GM12878 (cell line): Measurements from ENCODE around the gene ESPNL. TPM values are rescaled to one million over a fixed set of nuclear protein-coding genes. Genes with fewer than 3 reads are reported as not detected.

Source experiments
- ATAC-seq: fragments of 200-7000 bp; cut with Tn5 transposase; 3 replicates; pipeline ENCODE4 v1.9.1; 2020; ENCODE audit warnings: mild to moderate bottlenecking, moderate library complexity
- BruUV-seq: library from RNA; stranded (reverse); fragments of 400-500 nt; replicated peaks from 2 replicates; lab custom pipeline; 2021; lab: Mats Ljungman, UMichigan
- CTCF ChIA-PET: fragments of 300-600 bp; sonication (Branson Sonifier 250); formaldehyde crosslinking; extraction: SDS; loops from one replicate; lab custom pipeline; 2021; ENCODE audit warnings: inconsistent platforms; lab: Yijun Ruan, JAX
- POLR2A ChIA-PET: fragments of 350-600 bp; formaldehyde crosslinking; extraction: SDS; loops from one replicate; lab custom pipeline; 2021; ENCODE audit warnings: inconsistent platforms; lab: Charles Lee
- RAD21 ChIA-PET: fragments of 300-600 bp; sonication (Branson Sonifier 250); formaldehyde crosslinking; loops from one replicate; lab custom pipeline; 2023; ENCODE audit warnings: antibody characterized with exemption; ENCODE audit not compliant: unreplicated experiment; lab: Charles Lee
- SMC1A ChIA-PET: fragments of 300-600 bp; sonication (Branson Sonifier 250); formaldehyde crosslinking; loops from one replicate; lab custom pipeline; 2023; ENCODE audit not compliant: unreplicated experiment, uncharacterized antibody; lab: Charles Lee
- DNase-seq: peaks from one replicate; pipeline ENCODE4 v3.0.0-alpha.2; 2011; ENCODE audit warnings: low read depth, low spot score
- FAIRE-seq: peaks from 3 replicates; lab custom pipeline; 2011; peaks lifted over from hg19 to GRCh38; lab: Jason Lieb, UNC
- H2AFZ ChIP-seq: 2 replicates; pipeline ENCODE4 v1.6.0; 2011; ENCODE audit warnings: low read depth, low read length, control low read depth; ENCODE audit not compliant: control insufficient read depth
- H3K27ac ChIP-seq: 2 replicates; pipeline ENCODE4 v1.5.1; 2011; ENCODE audit warnings: control low read depth; ENCODE audit not compliant: control insufficient read depth, insufficient read depth
- H3K27me3 ChIP-seq, 2 experiments: replicated peaks in 1 of 2; 2 replicates each; pipeline versions ENCODE4 v1.6.0 to v1.6.1; 2011; ENCODE audit warnings: low read length in 1 of 2; ENCODE audit not compliant: control insufficient read depth in 2 of 2, insufficient read depth in 2 of 2
- H3K36me3 ChIP-seq, 2 experiments: 2 replicates each; pipeline ENCODE4 v1.5.1; 2011; ENCODE audit warnings: low read length in 1 of 2; ENCODE audit not compliant: control insufficient read depth in 2 of 2, insufficient read depth in 2 of 2
- H3K4me1 ChIP-seq: 2 replicates; pipeline ENCODE4 v1.6.1; 2011; ENCODE audit warnings: mild to moderate bottlenecking, low read length, moderate library complexity, mixed read lengths; ENCODE audit not compliant: control insufficient read depth, insufficient read depth
- H3K4me2 ChIP-seq: 2 replicates; pipeline ENCODE4 v1.6.0; 2011; ENCODE audit warnings: control low read depth; ENCODE audit not compliant: control insufficient read depth, insufficient read depth
- H3K4me3 ChIP-seq: fragments of 200-600 bp; sonication (generic); 2 replicates; pipeline ENCODE4 v1.5.1; 2016
- H3K79me2 ChIP-seq: 2 replicates; pipeline ENCODE4 v1.6.0; 2011; ENCODE audit warnings: low read length; ENCODE audit not compliant: control insufficient read depth, insufficient read depth
- H3K9ac ChIP-seq: 2 replicates; pipeline ENCODE4 v1.8.0; 2011; ENCODE audit warnings: low read length, control low read depth, mixed read lengths; ENCODE audit not compliant: control insufficient read depth, insufficient read depth
- H3K9me3 ChIP-seq: replicated peaks from 3 replicates; pipeline ENCODE4 v1.5.1; 2011; ENCODE audit warnings: mild to moderate bottlenecking, low read length; ENCODE audit not compliant: control insufficient read depth, insufficient read depth
- H4K20me1 ChIP-seq: 2 replicates; pipeline ENCODE4 v1.6.0; 2011; ENCODE audit not compliant: control insufficient read depth, insufficient read depth
- BACH1 ChIP-seq: fragments of 450-650 bp; IDR thresholded peaks from 2 replicates; pipeline ENCODE4 v1.6.1; 2017; ENCODE audit warnings: mild to moderate bottlenecking, borderline replicate concordance
- EZH2 ChIP-seq: IDR thresholded peaks from 2 replicates; pipeline ENCODE4 v1.6.1; 2012; ENCODE audit warnings: low read depth, mild to moderate bottlenecking, control low read depth, inconsistent platforms, low read length, borderline replicate concordance; ENCODE audit not compliant: control insufficient read depth
- FOXK2 ChIP-seq: fragments of 450-650 bp; IDR thresholded peaks from 2 replicates; pipeline ENCODE4 v1.6.1; 2017; ENCODE audit warnings: mild to moderate bottlenecking, moderate library complexity
- MXI1 ChIP-seq: fragments of 150-350 bp; IDR thresholded peaks from 2 replicates; pipeline ENCODE4 v1.6.1; 2011; ENCODE audit warnings: low read depth, mild to moderate bottlenecking, inconsistent platforms, low read length, improper control_type of control experiment
- MYB ChIP-seq: fragments of 150-350 bp; IDR thresholded peaks from 2 replicates; pipeline ENCODE4 v1.6.1; 2014; ENCODE audit warnings: mild to moderate bottlenecking, low read depth, low read length, borderline replicate concordance
- MYC ChIP-seq: IDR thresholded peaks from 2 replicates; pipeline ENCODE4 v1.6.1; 2011; ENCODE audit warnings: mild to moderate bottlenecking, low read length, moderate library complexity, inconsistent platforms; ENCODE audit not compliant: insufficient read depth, insufficient replicate concordance, insufficient read length, severe bottlenecking
- PAX5 ChIP-seq: IDR thresholded peaks from 2 replicates; pipeline ENCODE4 v1.6.1; 2011; ENCODE audit warnings: low read depth, low read length, borderline replicate concordance
- POLR2A ChIP-seq: IDR thresholded peaks from 2 replicates; pipeline ENCODE4 v1.6.1; 2011; ENCODE audit warnings: low read depth, mild to moderate bottlenecking, low read length
- SUZ12 ChIP-seq: fragments of 200-600 bp; sonication (generic); IDR thresholded peaks from one replicate; pipeline ENCODE4 v1.6.1; 2018; ENCODE audit warnings: antibody characterized with exemption, mild to moderate bottlenecking; ENCODE audit not compliant: unreplicated experiment
- TAF1 ChIP-seq: IDR thresholded peaks from 2 replicates; pipeline ENCODE4 v1.6.1; 2011; ENCODE audit warnings: mild to moderate bottlenecking, low read depth, low read length, borderline replicate concordance
- YY1 ChIP-seq: IDR thresholded peaks from 2 replicates; pipeline ENCODE4 v1.6.1; 2011; ENCODE audit warnings: low read depth, mild to moderate bottlenecking, low read length
- WGBS: methylation state at CpG from one replicate; pipeline ENCODE4 v1.1.6; 2016; ENCODE audit warnings: low lambda C conversion rate; ENCODE audit not compliant: insufficient replicate concordance, insufficient coverage; ENCODE audit errors: missing lambda C conversion rate; 5-methylcytosine and 5-hydroxymethylcytosine counted together
- in situ Hi-C: fragments of 300-500 bp; cut with MboI; formaldehyde crosslinking; loops from 9 replicates; pipeline ENCODE4 v1.14.3; 2018; ENCODE audit warnings: mixed read lengths
- intact Hi-C: fragments of 100-400 bp; cut with micrococcal nuclease; formaldehyde crosslinking; loops from one replicate; pipeline ENCODE4 v1.14.2; 2022; ENCODE audit not compliant: unreplicated experiment
- polyA plus RNA-seq, 11 experiments: library from polyadenylated mRNA; depleted of rRNA in 4 of 11; unstranded in 6 of 11; stranded (reverse) in 5 of 11; fragments of >200 nt; fragmentation: Nextera tagmentation in 4 of 11; fragmentation: Illumina TruSeq in 1 of 11; extraction: Ambion mirVana in 4 of 11; extraction: Trizol in 1 of 11; gene quantifications; 1 replicate in 1 of 11; 2 replicates in 10 of 11; pipeline versions ENCODE4 v1.2.1 to v1.2.3, GENCODE V29; 2011 to 2016; ENCODE audit warnings: inconsistent platforms in 2 of 11, missing spikeins in 2 of 11, low read depth in 1 of 11
- total RNA-seq, 4 experiments: library from RNA; depleted of rRNA in 3 of 4; stranded (reverse); fragments of >200 nt in 3 of 4; fragmentation: Illumina TruSeq in 1 of 4; extraction: Trizol in 1 of 4; gene quantifications; 2 replicates each; pipeline versions ENCODE4 v1.2.1 to v1.2.3, GENCODE V29; 2013 to 2021
- TF ChIP-seq, protein P1 (sequence below): fragments of 450-650 bp; IDR thresholded peaks from 2 replicates; pipeline ENCODE4 v1.6.1; 2017; ENCODE audit warnings: mild to moderate bottlenecking
- TF ChIP-seq, protein P2 (sequence below): IDR thresholded peaks from 2 replicates; pipeline ENCODE4 v1.6.1; 2011; ENCODE audit warnings: low read depth, low read length, improper control_type of control experiment, borderline replicate concordance

ESPNL gene
- total and polyA plus RNA-seq, 10 of the 15 experiments (the other 5 are each of a cell fraction or from before 2014, with no cell fraction given), result 0.05 to 0.94 (median 0.36) TPM; not detected in 3

DNA sequence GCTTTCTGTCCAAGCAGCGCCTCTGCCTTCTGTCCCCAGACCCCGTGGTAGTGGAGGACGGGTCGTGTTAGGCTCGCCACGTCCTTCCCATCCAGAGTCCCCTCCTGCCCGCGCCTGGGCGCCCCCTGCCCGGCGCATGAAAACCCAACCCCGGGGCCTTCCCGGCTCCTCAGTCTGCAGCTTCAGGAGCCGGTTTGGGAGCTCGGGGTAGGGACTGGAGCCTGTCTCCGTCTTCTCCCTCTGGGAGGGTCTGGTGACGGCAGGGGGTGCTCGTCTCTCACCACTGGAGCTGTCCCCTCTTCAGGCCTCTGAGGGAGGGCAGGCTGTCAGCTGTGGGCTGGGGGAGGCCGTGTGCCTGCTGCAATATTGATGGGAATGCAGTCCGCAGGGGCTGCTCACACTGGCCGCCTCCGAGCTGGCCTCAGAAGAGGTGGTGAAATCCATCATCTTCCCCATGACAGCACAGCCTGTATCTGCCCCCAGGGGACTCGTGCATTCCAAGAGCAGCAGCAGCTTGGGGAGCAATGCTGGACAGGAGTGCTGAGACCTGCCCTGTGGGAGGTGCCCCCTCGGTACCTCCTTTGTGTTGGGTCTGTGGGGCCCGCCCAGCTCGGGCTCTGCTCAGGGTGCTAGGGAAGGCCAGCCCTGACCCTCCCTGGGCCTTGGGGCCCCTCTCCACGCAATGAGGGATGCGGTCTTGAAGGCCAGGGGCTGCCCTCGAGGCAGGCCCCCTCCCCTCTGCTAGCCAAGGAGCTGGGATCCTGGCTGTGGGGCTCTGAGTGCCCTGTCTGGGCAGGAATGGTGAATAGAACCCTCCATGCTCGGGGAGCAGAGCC, 20.5 kb downstream of the ESPNL start:
- Histone ChIP-seq H3K36me3 (no peaks in the 10 kb centered on the region), H4K20me1 (no peaks in the 10 kb centered on the region), H3K9me3 (no peaks in the 10 kb centered on the region), H2AFZ (no peak overlapping the region), H3K27me3 (no peaks in the 10 kb centered on the region), H3K4me1 (no peaks in the 10 kb centered on the region), H3K27ac (no peak overlapping the region), H3K4me2 (no peak overlapping the region), H3K79me2 (no peaks in the 10 kb centered on the region), H3K4me3 (no peak overlapping the region), H3K9ac (no peak overlapping the region)
- ATAC-seq, result peak; percentile 20; the same call in 1 of the 3 replicates
- POLR2A ChIA-PET, result interaction anchor here (2.2 kb wide), 1 partner anchor 12 kb away, joined by 7 read pairs; no protein-coding TSS in a partner anchor
- no peak for FAIRE-seq
- in situ Hi-C loops, result no loop called here
- intact Hi-C loops, result no loop called here
- TF ChIP-seq TAF1 (no peak), BACH1 (no peak), SUZ12 (no peak), YY1 (no peak), PAX5 (no peak), MXI1 (no peak), EZH2 (no peak), POLR2A (no peak), MYB (no peak), FOXK2 (no peak), MYC (no peak)
- TF ChIP-seq, protein P1, sequence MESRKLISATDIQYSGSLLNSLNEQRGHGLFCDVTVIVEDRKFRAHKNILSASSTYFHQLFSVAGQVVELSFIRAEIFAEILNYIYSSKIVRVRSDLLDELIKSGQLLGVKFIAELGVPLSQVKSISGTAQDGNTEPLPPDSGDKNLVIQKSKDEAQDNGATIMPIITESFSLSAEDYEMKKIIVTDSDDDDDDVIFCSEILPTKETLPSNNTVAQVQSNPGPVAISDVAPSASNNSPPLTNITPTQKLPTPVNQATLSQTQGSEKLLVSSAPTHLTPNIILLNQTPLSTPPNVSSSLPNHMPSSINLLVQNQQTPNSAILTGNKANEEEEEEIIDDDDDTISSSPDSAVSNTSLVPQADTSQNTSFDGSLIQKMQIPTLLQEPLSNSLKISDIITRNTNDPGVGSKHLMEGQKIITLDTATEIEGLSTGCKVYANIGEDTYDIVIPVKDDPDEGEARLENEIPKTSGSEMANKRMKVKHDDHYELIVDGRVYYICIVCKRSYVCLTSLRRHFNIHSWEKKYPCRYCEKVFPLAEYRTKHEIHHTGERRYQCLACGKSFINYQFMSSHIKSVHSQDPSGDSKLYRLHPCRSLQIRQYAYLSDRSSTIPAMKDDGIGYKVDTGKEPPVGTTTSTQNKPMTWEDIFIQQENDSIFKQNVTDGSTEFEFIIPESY, result no peak
- TF ChIP-seq, protein P2, sequence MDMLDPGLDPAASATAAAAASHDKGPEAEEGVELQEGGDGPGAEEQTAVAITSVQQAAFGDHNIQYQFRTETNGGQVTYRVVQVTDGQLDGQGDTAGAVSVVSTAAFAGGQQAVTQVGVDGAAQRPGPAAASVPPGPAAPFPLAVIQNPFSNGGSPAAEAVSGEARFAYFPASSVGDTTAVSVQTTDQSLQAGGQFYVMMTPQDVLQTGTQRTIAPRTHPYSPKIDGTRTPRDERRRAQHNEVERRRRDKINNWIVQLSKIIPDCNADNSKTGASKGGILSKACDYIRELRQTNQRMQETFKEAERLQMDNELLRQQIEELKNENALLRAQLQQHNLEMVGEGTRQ, result no peak
- SMC1A ChIA-PET, result interaction anchor here (1.0 kb wide), 1 partner anchor 14 kb away, joined by 3 read pairs; no protein-coding TSS in a partner anchor
- no TSS peak for BruUV-seq
- RAD21 ChIA-PET, result interaction anchor here (1.3 kb wide), 1 partner anchor 142 kb away, joined by 5 read pairs; no protein-coding TSS in a partner anchor
- CTCF ChIA-PET, result interaction anchor here (0.8 kb wide), 1 partner anchor 18 kb away, joined by 3 read pairs; no protein-coding TSS in a partner anchor
- DNase-seq, result no peak
- 41% methylated on average over 30 of the region's 30 CpGs for WGBS
